Activated CD4-positive, alpha-beta T cell treated with anti-CD3 and anti-CD28 coated beads for 4 hours (primary cell): ENCODE data around the gene NQO2.
"Not testable (repeated sequence)": the region's sequence is repeated elsewhere in the genome, so short reads cannot be mapped to it uniquely, and the experiment has no call there.

Source experiments
- DNase-seq, 2 donors: peaks; one replicate each; pipeline ENCODE4 v3.0.0-alpha.2; 2020

NQO2 gene

GRCh38 chr6:2990248-2990931 is 9.3 kb upstream of the NQO2 start:
- no peak for DNase-seq

DNA sequence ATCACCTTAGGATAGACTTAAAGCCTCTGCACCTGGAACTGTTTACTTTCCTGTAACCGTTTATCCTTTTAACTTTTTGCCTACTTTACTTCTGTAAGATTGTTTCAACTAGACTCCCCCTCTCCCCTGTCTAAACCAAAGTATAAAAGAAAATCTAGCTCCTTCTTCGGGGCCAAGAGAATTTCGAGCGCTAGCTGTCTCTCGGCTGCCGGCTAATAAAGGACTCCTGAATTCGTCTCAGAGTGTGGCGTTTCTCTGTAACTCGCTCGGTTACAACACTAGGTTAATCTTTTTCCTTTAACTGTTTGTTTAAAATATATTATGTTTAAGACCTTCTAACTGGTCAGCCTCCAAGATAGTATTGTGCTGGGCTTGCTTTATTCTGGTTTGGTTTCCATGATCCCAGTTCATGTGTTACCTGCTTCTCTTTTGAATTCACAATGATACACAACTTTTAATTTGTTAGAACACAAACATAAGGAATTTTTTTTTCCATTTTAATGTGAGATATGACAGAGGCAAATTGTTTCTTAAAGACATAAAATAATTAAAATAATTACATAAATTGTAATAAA is 8.7 kb upstream of the NQO2 start:
- DNase-seq = no peak

DNA sequence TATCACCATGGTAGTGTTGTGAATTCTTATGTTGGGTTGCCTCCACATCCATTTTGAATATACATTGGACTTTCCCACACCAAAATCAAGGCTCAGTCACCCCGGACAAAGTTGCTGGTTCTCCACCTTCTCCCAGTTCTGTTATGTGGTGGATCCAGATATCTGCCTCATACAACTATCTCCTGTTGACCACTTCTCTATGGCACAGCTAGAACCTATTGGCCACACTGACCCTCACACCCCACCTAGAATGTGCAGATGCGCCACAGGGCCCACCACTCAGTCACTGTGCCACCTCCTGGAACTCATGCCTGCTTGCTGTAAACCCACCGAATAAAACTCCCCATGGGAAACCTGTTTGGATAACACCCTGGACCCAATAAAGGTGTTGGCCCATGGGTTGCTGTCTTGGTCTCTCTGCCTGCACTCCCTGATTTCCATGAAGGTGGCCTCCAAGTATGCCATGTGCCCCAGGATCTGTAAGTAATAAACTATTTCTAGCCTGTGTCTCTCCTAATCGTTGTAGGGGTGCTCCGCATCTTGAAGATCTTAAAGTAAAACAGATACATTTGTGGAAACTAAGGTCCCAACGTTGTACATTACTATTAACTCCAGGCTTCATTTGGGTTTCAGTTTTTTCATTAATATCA is 7.2 kb upstream of the NQO2 start:
- no peak for DNase-seq

GRCh38 chr6:2993755-2994317 is 5.9 kb upstream of the NQO2 start:
- no peak for DNase-seq

DNA sequence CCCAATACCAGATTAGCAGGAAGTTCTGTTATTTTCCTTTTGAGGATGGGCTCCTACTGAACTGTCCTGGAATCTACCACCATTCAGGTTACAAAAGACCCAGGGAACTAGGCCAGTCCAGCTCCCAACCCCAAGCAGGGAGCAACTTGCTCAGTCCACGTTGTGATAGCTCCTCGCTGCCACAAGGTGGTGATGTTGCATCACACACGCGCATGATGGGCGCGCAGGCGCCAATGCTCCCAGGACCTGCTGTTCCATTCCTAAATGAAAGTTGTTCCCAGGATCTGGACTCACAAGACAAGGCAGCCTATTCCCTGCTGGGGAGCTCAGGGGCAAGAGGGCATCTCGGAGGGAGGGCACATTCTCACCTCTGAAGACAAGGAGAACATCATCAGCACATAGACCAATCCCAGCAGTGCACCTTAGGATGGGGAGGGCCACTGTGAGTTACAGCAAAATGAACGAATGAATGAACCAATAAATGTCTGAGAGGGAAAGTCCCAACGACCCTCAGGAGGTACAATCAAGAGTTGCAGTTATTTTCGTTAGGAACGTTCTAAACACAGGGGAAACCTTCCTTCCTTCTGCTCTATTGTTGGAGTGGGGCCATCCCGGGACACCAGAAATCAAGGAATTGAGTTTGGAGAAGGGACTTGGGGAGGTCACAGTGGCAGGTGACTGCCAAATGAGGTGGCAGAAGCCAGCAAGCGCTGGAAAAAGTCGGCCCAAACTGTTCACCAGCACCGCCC is 1.3 kb upstream of the NQO2 start:
- DNase-seq = peak; percentile 42 to 47

DNA sequence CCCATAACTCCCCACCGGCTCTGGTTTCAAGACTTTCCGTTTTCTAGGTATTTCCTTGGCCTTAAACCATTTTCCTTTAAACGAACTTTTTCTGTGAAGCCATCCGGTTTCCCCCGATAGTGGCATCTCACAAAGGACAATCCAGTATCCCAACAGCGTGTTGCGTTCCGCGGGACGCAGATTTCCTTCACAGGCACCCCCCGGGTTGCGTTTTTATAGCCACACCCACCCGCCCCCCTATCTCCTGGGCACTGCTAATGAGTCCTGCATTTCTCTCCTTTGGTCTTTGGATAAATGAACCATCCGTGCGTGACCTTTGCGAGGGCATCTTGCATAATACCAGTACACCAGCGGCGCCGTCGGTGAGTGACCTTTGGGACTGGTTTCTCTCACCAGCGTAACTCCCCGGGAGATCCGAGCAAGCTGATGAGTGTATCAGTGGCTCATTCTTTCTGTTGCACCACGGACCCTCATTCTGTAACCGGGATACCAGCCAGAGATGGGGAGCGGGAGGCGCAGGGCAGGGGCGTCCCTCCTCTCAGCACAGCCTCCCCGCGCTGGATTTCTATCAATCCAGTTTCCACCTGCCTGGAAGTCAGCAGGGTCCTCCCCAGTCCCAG is 586 bp upstream of the NQO2 start:
- no peak for DNase-seq

DNA sequence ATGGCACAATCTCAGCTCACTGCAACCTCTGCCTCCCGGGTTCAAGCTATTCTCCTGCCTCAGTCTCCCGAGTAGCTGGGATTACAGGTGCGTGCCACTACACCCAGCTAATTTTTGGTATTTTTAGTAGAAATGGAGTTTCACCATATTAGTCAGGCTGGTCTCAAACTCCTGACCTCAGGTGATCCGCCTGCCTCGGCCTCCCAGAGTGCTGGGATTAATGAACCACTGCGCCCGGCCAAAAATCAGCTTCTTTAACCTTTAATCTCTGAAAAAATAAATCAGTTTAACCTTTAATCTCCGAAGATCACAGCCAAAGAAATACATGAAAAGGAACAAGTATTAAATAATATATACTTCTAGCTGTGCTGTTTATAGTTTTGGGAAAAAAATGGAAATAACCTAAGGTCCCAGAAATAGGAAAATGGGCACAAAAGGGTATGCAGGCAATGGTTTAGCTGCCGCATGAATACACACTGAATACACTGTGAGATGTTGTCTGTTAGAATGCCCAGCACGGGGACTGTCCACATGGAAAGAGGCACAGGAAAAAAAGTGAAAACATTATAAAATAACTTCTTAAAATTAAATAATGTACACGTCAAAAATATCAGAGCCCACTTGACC is 1.6 kb downstream of the NQO2 start:
- DNase-seq = no peak

- DNase-seq = peak; percentile 15 to 23
Observed at GRCh38 chr6:3001773-3002293, 2.1 kb downstream of the NQO2 start.

GRCh38 chr6:3003226-3003625 is 3.5 kb downstream of the NQO2 start:
- DNase-seq = not testable (repeated sequence)

DNA sequence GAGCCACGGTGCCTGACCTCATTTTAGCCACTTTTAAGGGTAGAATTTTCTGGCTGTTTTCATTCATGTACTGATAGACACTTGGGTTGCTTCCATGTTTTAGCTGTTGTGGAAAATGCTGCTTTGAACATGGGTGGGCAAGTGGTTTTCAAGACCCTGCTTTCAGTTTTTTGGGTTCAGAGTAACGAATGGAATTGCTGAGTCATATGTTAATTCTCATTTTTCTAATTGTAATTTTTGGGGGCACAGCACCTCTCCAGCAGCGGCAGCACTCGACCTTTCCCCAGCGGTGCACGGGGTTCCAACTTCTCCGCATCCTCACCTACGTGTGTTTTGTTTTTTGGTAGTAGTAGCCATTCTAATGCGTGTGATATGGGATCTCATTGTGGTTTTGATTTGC is 5.4 kb downstream of the NQO2 start:
- DNase-seq = no peak

GRCh38 chr6:3005874-3006273 is 6.2 kb downstream of the NQO2 start:
- DNase-seq = no peak

DNA sequence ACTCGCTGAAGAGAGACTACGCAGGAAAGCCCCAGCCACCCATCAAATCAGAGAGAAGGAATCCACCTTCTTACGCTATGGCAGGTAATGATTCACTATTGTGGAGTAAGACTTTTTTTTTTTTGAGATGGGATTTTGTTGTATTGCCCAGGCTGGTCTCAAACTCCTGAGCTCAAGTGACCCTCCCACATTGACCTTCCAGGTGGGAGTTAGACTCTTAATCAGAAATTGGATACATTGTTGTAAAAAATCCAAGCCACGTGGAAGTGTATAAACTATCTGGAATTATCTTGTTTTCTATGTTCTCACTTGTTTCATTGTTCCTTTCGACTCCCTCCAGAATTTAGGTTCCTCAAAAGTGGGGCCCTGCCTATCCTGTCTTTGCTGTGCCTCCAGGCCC is 6.8 kb downstream of the NQO2 start:
- DNase-seq = no peak

DNA sequence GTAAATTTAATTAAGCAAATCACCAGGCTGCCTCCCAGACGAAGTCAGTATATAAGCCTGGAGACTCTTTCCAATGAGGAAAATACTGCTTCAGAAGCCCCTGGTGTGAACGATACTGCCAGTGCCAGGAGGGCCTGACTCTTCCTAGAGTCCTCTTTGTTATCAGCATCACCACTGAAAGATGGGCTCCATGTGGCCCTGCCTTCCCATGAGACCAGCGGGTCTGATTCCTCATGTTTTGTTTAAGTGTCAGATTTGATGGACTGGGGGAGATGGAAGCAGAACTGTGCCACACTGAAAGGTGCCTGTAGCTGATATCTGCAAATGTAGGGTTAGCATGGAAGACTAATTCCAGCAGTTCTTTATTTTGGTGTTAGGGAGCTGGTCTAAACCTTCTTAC is 7.9 kb downstream of the NQO2 start:
- no peak for DNase-seq

- DNase-seq = not testable (repeated sequence)
Observed at GRCh38 chr6:3008712-3009265, 9.1 kb downstream of the NQO2 start.

GRCh38 chr6:3009930-3010329 is 10.2 kb downstream of the NQO2 start:
- no peak for DNase-seq

GRCh38 chr6:3011158-3011557 is 11.5 kb downstream of the NQO2 start:
- DNase-seq = no peak

DNA sequence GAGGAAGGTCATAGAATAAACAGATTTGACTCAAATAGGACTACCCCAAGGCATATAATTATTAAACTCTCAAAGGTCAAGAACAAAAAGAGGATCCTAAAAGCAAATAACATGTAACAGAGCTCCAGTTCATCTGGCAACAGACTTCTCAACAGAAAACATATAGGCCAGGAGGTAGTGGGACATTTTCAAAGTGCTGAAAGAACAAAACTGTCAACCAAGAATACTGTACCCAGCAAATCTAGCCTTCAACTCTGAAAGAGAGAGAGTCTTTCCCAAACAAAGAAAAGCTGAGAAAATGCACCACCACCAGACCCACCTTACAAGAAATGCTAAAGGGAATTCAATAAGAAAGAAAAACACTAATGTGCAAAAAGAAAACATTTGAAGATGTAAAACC is 11.9 kb downstream of the NQO2 start:
- no peak for DNase-seq

DNA sequence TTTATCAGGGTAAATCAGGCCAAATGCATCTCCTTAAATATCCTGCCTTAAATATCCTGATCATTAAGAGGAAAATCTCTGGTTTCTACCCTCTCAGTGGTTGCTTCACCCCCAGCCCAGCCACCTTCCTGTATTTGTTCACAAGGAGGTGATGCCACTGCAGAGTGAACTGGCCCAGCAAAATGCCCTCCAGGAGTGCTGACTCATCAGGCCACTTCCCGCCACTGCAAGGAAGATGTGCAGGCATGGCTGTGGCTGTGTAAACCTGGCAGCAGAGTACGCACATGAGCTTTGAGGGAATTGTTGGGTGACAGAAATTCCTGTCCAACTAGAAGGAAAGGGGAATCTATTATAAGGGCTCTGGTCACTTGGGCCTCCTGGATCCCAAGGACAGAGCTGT is 13.8 kb downstream of the NQO2 start:
- no peak for DNase-seq

GRCh38 chr6:3013901-3014674 is 14.4 kb downstream of the NQO2 start:
- no peak for DNase-seq

- DNase-seq = no peak
Observed at GRCh38 chr6:3014675-3015066, 15.0 kb downstream of the NQO2 start.

DNA sequence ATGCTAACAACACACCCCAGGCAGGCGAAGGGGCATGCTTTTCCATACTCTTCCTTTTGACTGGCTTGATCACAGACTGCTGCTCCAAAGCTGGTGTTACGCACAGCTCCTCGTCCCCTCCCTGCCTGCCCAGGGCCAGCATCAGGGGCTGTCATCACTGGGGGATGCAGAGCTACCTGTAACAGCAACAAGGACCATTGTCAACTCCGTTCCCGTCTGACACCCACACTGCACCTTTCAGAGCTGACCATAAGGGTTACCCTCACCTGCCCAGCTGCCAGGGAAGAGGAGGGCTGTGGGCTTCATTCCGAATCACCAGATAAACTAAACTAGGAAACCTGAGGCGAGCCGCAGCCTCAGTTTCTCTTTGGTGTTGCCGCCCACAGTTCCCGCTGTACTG is 15.4 kb downstream of the NQO2 start:
- DNase-seq = no peak
